Gastroesophageal sphincter (tissue), 3 donors: ENCODE results near the gene BMERB1.

Experiments used
- POLR2A ChIP-seq, 2 donors: fragments of 450-650 bp; IDR thresholded peaks; one replicate each; pipeline ENCODE4 v1.6.1; 2017; ENCODE audit warnings: antibody characterized with exemption in 2 of 2, mild to moderate bottlenecking in 2 of 2, moderate library complexity in 1 of 2
- TF ChIP-seq, protein P1 (sequence below), 4 experiments: fragments of 200-600 bp in 2 of 4; fragments of 450-650 bp in 2 of 4; sonication (generic) in 1 of 4; IDR thresholded peaks; one replicate each; pipeline ENCODE4 v1.5.1; 2017 to 2019; ENCODE audit warnings: antibody characterized with exemption in 4 of 4, mild to moderate bottlenecking in 2 of 4, moderate library complexity in 2 of 4

- no peak for TF ChIP-seq POLR2A (IDR thresholded peaks at IDR 0.05)
- TF ChIP-seq, protein P1, sequence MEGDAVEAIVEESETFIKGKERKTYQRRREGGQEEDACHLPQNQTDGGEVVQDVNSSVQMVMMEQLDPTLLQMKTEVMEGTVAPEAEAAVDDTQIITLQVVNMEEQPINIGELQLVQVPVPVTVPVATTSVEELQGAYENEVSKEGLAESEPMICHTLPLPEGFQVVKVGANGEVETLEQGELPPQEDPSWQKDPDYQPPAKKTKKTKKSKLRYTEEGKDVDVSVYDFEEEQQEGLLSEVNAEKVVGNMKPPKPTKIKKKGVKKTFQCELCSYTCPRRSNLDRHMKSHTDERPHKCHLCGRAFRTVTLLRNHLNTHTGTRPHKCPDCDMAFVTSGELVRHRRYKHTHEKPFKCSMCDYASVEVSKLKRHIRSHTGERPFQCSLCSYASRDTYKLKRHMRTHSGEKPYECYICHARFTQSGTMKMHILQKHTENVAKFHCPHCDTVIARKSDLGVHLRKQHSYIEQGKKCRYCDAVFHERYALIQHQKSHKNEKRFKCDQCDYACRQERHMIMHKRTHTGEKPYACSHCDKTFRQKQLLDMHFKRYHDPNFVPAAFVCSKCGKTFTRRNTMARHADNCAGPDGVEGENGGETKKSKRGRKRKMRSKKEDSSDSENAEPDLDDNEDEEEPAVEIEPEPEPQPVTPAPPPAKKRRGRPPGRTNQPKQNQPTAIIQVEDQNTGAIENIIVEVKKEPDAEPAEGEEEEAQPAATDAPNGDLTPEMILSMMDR (IDR thresholded peaks at IDR 0.05) = no peak
Observed at GRCh38 chr16:15586716-15587115, 152.3 kb downstream of the BMERB1 start.
